ENCODE data around the gene ARF1.

ARF1 gene

GRCh38 chr1:228099331-228099732 lies 16.8 kb downstream of the ARF1 start:
- no peaks in the 10 kb centered on the region; the same call in 1 of the 2 replicates for H3K4me1 ChIP-seq (ENCODE audit: control insufficient read depth, insufficient read depth, low read length)
- TF ChIP-seq TCF7L2 (IDR thresholded peaks at IDR 0.05; ENCODE audit: borderline replicate concordance, low read depth, low read length), result no peak
- no peak for TF ChIP-seq ZNF624 (tag by site-specific recombination; IDR thresholded peaks at IDR 0.05)
- 0 out of 2 replicates have a peak, but pooled peaks have one; percentile 29 for TF ChIP-seq PBX3 (CRISPR knock-in tag; IDR thresholded peaks at IDR 0.05)
- TF ChIP-seq HIC1 (tag by site-specific recombination; IDR thresholded peaks at IDR 0.05), result peak; percentile 85
- TF ChIP-seq KLF1 (tag by site-specific recombination; IDR thresholded peaks at IDR 0.05), result 0 out of 2 replicates have a peak, but pooled peaks have one; percentile 25
- peak; percentile 65 for TF ChIP-seq ZNF341 (tag by site-specific recombination; IDR thresholded peaks at IDR 0.05; ENCODE audit: low read depth)
- no peak overlapping the region for H3K27ac ChIP-seq (ENCODE audit: extremely low read depth, low read depth, low read length)
- H3K36me3 ChIP-seq (ENCODE audit: control insufficient read depth in 2 of 2, insufficient read depth in 1 of 2, low read length in 2 of 2), result peaks cover 6 to 71% of the 10 kb centered on the region in 2 experiments; a peak in 2 of 3 replicates
- ChIA-PET CTCF (interaction anchor here (0.7 to 4.3 kb wide), 3 partner anchors 13 to 100 kb away, joined by 3 to 20 read pairs (median 3); no protein-coding TSS in a partner anchor), POLR2A (interaction anchor here (0.9 to 4.5 kb wide), 3 partner anchors 12 to 100 kb away, joined by 4 to 21 read pairs (median 7); partner anchors contain the start of gene ARF1)
- no peak overlapping the region for H3K4me3 ChIP-seq (ENCODE audit: low read depth, low read length)
- H3K9me3 ChIP-seq (ENCODE audit: control insufficient read depth, insufficient read depth, low read depth, low read length), result no peaks in the 10 kb centered on the region

- no peaks in the 10 kb centered on the region for H3K9me3 ChIP-seq (ENCODE audit: control insufficient read depth, insufficient read depth, low read depth, low read length)
- H3K27ac ChIP-seq (ENCODE audit: extremely low read depth, low read depth, low read length), result peak overlapping the region; percentile 82
- H3K4me3 ChIP-seq (ENCODE audit: low read depth, low read length), result no peak overlapping the region
- POLR2A ChIA-PET, result interaction anchor here (0.7 to 4.5 kb wide), 5 partner anchors 7 to 333 kb away, joined by 3 to 21 read pairs (median 4); partner anchors contain the start of gene ARF1
- CTCF ChIA-PET, result interaction anchor here (1.3 to 4.3 kb wide), 2 partner anchors 102 to 339 kb away, joined by 3 to 20 read pairs; no protein-coding TSS in a partner anchor
- H3K4me1 ChIP-seq (ENCODE audit: control insufficient read depth, insufficient read depth, low read length), result no peaks in the 10 kb centered on the region; the same call in 1 of the 2 replicates
- H3K36me3 ChIP-seq (ENCODE audit: control insufficient read depth in 2 of 2, insufficient read depth in 1 of 2, low read length in 2 of 2), result peaks cover 6 to 68% of the 10 kb centered on the region in 2 experiments; a peak in 2 of 3 replicates
- TF ChIP-seq ZNF394 (tag by site-specific recombination; IDR thresholded peaks at IDR 0.05; ENCODE audit: borderline replicate concordance), result no peak
- TF ChIP-seq GLIS1 (tag by site-specific recombination; IDR thresholded peaks at IDR 0.05), result peak; percentile 14; the same call in 1 of the 2 replicates
- peak; percentile 44; the same call in 1 of the 2 replicates for TF ChIP-seq IKZF3 (tag by site-specific recombination; IDR thresholded peaks at IDR 0.05)
- no peak for TF ChIP-seq ZNF548 (tag by site-specific recombination; IDR thresholded peaks at IDR 0.05)
- no peak for TF ChIP-seq ZNF701 (tag by site-specific recombination; IDR thresholded peaks at IDR 0.05)
- TF ChIP-seq KLF17 (tag by site-specific recombination; IDR thresholded peaks at IDR 0.05), result 0 out of 2 replicates have a peak, but pooled peaks have one; percentile 9
- TF ChIP-seq ATF2 (tag by site-specific recombination; IDR thresholded peaks at IDR 0.05; ENCODE audit: low read depth), result no peak
- TF ChIP-seq BCL11A (tag by site-specific recombination; IDR thresholded peaks at IDR 0.05; ENCODE audit: low read depth), result no peak
- no peak for TF ChIP-seq ZNF404 (tag by site-specific recombination; IDR thresholded peaks at IDR 0.05)
- peak; percentile 3; the same call in 1 of the 2 replicates for TF ChIP-seq ZNF292 (tag by site-specific recombination; IDR thresholded peaks at IDR 0.05; ENCODE audit: borderline replicate concordance, low read depth)
- no peak for TF ChIP-seq ZNF843 (tag by site-specific recombination; IDR thresholded peaks at IDR 0.05)
- TF ChIP-seq GLIS2 (tag by site-specific recombination; IDR thresholded peaks at IDR 0.05), result peak; percentile 8; the same call in 1 of the 2 replicates
- TF ChIP-seq ZNF777 (tag by site-specific recombination; IDR thresholded peaks at IDR 0.05; ENCODE audit: borderline replicate concordance), result no peak
- TF ChIP-seq ZNF18 (tag by site-specific recombination; IDR thresholded peaks at IDR 0.05), result no peak
- no peak for TF ChIP-seq OVOL3 (tag by site-specific recombination; IDR thresholded peaks at IDR 0.05)
- peak; percentile 76 for TF ChIP-seq ZNF366 (tag by site-specific recombination; conservative IDR thresholded peaks at IDR 0.05)
- 0 out of 2 replicates have a peak, but pooled peaks have one; percentile 9 for TF ChIP-seq ZNF501 (tag by site-specific recombination; IDR thresholded peaks at IDR 0.05)
These were observed 18.5 kb downstream of the ARF1 start for GRCh38 chr1:228100822-228101613.

All from HEK293 (cell line).